ACC112 (cell line): ENCODE data around the gene C19orf85.
A peak's percentile ranks its signal among the peaks of the same experiment; 100 is the strongest.

ENCODE experiments used
- H2AFZ ChIP-seq: fragments of 200-600 bp; sonication (generic); one replicate; pipeline ENCODE4 v1.6.0; 2017; ENCODE audit warnings: antibody characterized with exemption, low read length; ENCODE audit not compliant: unreplicated experiment
- H3K27ac ChIP-seq: fragments of 200-600 bp; sonication (generic); 2 replicates; pipeline ENCODE4 v1.5.1; 2014; ENCODE audit warnings: low read depth, mild to moderate bottlenecking, antibody characterized with exemption, low read length, moderate library complexity
- H3K27me3 ChIP-seq: fragments of 200-600 bp; sonication (generic); 2 replicates; pipeline ENCODE4 v1.6.1; 2014; ENCODE audit warnings: mild to moderate bottlenecking, antibody characterized with exemption, low read length, moderate library complexity, mixed read lengths; ENCODE audit not compliant: insufficient read depth
- H3K36me3 ChIP-seq: fragments of 200-600 bp; sonication (generic); 2 replicates; pipeline ENCODE4 v1.6.1; 2016; ENCODE audit warnings: mild to moderate bottlenecking, antibody characterized with exemption, low read length, moderate library complexity, mixed read lengths; ENCODE audit not compliant: insufficient read depth
- H3K4me1 ChIP-seq: fragments of 200-600 bp; sonication (generic); one replicate; pipeline ENCODE4 v1.6.1; 2016; ENCODE audit warnings: low read length, mixed read lengths; ENCODE audit not compliant: insufficient read depth, unreplicated experiment, control insufficient read depth
- H3K4me3 ChIP-seq: fragments of 200-600 bp; sonication (generic); 2 replicates; pipeline ENCODE4 v1.5.1; 2014; ENCODE audit warnings: mild to moderate bottlenecking, low read depth, low read length
- H3K79me2 ChIP-seq: fragments of 200-600 bp; sonication (generic); one replicate; pipeline ENCODE4 v1.6.0; 2016; ENCODE audit warnings: low read length; ENCODE audit not compliant: control insufficient read depth, unreplicated experiment, insufficient read depth

C19orf85 gene

DNA sequence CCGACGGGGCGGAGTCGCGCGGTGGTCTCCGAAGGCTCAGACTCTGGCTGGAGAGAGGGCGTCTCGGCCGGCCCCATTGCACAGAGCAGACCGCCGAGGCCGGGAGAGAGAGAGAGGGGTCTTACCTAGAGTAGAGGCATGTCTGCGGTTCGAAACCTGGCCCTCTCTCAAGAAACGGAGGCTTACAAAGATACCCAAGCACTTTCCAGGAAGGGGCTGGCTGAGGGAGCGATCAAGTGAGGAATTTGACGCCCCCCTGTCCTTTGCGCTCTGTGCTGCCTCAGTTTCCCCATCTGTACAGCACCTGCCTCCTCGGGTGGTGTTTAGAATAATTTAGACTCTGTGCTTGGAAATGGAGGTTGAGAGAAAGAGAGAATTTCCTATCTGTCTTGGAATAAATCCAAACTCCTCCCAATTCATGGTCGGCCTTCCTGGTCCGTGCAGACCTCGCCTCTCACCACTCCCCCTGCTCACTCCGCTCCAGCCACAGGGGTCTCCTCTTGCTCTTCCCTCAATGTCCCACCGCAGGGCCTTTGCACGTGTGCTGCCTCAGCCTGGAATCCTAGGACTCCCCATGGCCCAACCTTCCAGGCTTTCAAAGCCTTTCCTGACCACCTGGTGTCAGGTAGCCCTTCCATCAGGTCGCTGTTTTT lies 2.5 kb downstream of the C19orf85 start:
- no peak overlapping the region for H3K27ac ChIP-seq
- H3K4me1 ChIP-seq, result peaks cover 7% of the 10 kb centered on the region
- peak overlapping the region; percentile 76 for H3K4me3 ChIP-seq
- no peaks in the 10 kb centered on the region for H3K79me2 ChIP-seq
- H2AFZ ChIP-seq, result no peak overlapping the region
- no peaks in the 10 kb centered on the region for H3K36me3 ChIP-seq
- H3K27me3 ChIP-seq, result no peaks in the 10 kb centered on the region

DNA sequence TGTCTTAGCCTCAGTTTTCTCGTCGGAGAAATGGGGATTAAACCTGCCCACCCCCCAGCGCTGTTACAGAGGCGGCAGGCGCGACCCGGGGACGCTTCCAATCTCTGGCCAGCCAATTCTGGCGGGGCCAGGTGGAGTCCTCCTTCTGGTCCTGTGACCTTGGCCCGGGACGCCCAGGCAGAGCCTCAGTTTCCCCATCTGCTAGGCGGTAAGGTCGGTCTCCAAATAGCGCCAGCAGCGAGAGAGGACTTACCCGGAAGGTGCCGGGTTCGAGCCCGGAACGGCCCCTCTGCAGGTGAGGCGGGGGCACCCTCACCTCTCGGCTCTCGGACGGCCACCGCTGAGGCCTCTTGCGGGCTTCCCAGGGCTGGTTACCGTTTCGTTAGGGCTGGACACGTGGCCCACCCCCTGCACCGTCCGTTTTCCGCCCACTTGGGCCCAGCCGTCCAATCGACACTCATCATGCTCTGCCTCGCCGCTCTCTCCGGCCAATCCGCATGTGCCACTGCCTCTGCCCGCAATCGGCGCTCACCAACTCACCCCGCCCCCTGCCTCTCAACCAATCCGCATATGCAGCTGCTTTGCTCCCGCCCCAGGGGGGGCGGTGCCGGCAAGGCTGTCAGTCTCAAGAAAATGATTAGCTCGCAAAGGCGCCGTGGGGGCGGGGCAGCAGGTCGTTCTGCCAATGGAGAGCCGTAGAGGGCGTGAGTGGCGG lies 3.1 kb downstream of the C19orf85 start, which contains the start of gene ISOC2:
Gene ISOC2, minus strand, starts transcription at position 384 of the 715 bp plus-strand sequence. CDS start 5,156 bp downstream, outside the sequence.
- Histone ChIP-seq H3K4me3 (peak within 1 kb of the TSS; percentile 93), H3K36me3 (no peaks in the 10 kb centered on the region), H3K27ac (peak within 1 kb of the TSS; percentile 72), H3K4me1 (peaks cover 7% of the 10 kb centered on the region), H3K27me3 (no peaks in the 10 kb centered on the region), H3K79me2 (no peaks in the 10 kb centered on the region), H2AFZ (no peak within 1 kb of the TSS)

DNA sequence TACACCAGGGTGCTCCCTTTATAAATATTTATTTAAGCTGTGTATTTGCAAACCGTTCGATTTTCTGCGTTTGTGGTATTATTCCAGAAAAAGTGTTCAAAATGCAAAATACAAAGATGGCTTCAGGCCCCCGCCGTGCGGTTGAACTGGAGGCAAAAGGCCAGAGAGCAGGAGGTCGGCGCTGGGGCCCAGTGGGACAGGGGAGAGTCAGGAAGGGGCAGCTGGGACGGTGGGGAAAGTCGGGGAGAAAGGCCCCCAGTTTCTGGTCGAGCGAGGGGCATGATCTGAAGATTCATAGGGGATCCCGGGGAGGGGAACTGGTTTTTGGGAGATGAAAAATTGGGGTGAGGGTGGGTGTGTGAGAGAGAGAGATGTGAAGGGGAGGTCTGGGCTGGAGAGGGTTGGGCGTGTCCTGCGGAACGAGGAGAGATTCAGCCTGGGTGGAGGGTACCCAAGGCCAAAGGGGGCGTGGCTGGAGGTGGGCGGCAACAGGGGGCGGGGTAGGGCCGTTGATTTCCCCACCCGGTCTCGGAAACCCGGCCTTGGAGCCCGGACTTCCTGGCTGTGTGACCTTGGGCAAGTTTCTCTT lies 3.8 kb downstream of the C19orf85 start:
- Histone ChIP-seq H3K27ac (peak overlapping the region; percentile 72; the same call in 1 of the 2 replicates), H3K4me1 (peaks cover 7% of the 10 kb centered on the region), H2AFZ (no peak overlapping the region)

DNA sequence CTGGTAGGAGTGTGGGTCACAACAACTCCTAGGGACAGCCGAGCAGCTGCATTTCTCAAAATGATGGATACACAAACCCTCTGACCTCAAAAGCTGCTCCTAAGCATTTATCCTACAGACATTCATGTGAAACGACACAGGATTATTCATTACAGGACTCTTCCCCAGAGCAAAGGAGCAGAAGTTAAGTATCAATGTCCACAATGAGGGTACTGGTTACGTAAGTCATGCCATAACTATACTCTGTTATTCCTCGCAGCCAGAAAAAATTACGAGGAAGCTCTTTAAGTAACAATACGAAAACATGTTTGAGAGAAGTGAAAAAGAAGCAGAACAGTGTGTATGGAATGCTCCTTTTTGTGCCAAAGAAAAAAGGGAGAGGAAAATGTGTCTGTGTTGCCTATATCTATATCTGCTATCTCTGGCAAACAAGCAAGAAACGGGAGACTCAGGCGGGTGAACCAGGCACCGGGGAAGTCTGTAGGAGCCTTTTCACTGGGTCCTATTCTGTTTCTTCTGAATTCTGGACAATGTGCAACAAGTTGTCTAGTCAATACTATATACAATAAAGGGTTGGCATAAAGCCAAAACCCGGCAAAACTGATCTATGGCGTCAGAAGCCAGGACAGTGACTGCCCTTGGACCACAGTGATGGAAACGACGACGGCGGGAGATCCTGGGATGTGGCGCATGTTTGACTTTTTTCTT lies 4.4 kb downstream of the C19orf85 start:
- Histone ChIP-seq H3K36me3 (no peaks in the 10 kb centered on the region), H3K4me1 (peaks cover 7% of the 10 kb centered on the region), H2AFZ (no peak overlapping the region), H3K27me3 (no peaks in the 10 kb centered on the region), H3K4me3 (peak overlapping the region; percentile 93), H3K79me2 (no peaks in the 10 kb centered on the region), H3K27ac (no peak overlapping the region)

More for the DNA sequence above, 3.8 kb downstream of the C19orf85 start:
- Histone ChIP-seq H3K36me3 (no peaks in the 10 kb centered on the region), H3K79me2 (no peaks in the 10 kb centered on the region), H3K27me3 (no peaks in the 10 kb centered on the region), H3K4me3 (peak overlapping the region; percentile 93)

DNA sequence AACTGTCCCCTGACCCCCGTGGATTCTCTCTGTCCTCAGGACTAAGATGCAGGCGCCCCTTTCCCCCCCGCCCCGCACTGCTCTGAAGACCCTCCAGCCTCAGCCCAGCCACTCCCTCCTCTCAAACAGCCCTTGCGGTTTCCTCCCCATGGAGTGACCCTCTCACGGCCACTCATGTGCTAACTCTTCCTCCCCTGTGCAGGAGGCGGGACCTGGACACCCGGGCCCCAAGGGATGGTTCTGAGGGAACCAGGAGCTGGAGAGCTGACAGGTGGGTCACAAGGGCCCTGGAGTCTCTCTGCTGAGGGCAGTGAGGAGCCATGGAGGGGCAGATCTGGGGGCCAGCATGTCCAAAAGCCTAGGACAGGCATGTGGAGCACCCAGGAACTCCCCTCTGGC lies 5.0 kb downstream of the C19orf85 start:
- no peaks in the 10 kb centered on the region for H3K27me3 ChIP-seq
- H3K4me3 ChIP-seq, result no peak overlapping the region
- H3K27ac ChIP-seq, result no peak overlapping the region
- no peaks in the 10 kb centered on the region for H3K79me2 ChIP-seq
- H3K4me1 ChIP-seq, result peaks cover 7% of the 10 kb centered on the region
- H2AFZ ChIP-seq, result no peak overlapping the region
- H3K36me3 ChIP-seq, result no peaks in the 10 kb centered on the region

DNA sequence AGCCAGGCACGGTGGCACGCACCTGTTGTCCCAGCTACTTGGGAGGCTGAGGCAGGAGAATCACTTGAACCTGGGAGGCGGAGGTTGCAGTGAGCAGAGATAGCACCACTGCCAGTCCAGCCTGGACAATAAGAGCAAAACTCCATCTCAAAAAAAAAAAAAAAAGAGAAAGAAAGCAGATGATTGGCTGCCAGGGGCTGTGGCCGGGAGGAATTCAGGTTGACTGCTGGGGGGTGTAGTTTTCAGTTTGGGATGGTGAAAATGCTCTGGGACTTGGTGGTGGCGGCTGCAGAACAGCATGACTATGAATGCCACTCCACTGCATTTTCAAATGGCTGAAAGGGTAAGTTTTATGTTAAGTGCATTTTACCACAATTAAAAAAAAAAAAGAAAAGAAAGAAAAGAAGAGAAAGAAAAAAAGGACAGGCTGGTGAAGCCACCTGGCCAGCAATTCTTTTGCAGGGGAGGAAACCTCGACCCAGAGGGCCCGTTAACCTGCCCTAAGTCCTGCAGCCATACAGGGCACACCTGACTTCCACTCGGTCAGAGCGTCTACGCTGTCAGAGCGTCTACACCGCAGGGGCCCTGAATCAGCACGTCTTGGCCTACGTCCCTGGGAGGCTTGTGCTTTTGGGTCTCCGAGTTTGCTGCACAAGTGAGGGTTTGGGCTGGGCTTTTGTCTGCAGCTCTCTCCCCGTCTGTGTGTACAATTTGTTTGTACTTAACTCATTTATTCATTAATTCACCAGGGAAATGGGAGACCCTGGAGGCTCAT lies 6.7 kb downstream of the C19orf85 start:
- Histone ChIP-seq H3K79me2 (no peaks in the 10 kb centered on the region), H3K36me3 (no peaks in the 10 kb centered on the region), H3K27me3 (no peaks in the 10 kb centered on the region; the same call in 1 of the 2 replicates), H3K4me1 (peaks cover 7% of the 10 kb centered on the region), H2AFZ (no peak overlapping the region), H3K4me3 (no peak overlapping the region), H3K27ac (no peak overlapping the region)

DNA sequence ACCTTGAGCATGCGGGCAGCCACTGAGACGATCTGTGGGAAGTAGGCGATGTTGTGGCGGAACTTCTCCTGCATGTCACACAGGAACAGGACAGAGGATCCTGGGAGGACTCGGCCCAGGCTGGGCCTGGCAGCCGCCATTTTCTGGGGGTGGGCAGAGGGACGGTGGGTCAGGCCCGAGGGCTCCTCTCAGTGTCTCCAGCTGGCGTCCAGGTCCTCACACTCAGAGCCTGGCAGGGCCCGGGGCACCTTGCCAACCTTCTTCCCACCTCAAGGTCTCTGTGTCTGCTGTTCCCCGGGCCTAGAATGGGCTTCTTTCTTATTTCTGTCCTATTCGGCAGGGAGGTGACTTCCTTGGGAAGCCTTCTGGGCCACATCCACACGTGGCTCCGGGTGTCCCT lies 8.2 kb downstream of the C19orf85 start:
- Histone ChIP-seq H3K4me1 (peaks cover 7% of the 10 kb centered on the region), H3K27me3 (peaks cover 12% of the 10 kb centered on the region), H3K36me3 (no peaks in the 10 kb centered on the region), H3K79me2 (no peaks in the 10 kb centered on the region), H2AFZ (no peak overlapping the region), H3K4me3 (no peak overlapping the region), H3K27ac (no peak overlapping the region)

DNA sequence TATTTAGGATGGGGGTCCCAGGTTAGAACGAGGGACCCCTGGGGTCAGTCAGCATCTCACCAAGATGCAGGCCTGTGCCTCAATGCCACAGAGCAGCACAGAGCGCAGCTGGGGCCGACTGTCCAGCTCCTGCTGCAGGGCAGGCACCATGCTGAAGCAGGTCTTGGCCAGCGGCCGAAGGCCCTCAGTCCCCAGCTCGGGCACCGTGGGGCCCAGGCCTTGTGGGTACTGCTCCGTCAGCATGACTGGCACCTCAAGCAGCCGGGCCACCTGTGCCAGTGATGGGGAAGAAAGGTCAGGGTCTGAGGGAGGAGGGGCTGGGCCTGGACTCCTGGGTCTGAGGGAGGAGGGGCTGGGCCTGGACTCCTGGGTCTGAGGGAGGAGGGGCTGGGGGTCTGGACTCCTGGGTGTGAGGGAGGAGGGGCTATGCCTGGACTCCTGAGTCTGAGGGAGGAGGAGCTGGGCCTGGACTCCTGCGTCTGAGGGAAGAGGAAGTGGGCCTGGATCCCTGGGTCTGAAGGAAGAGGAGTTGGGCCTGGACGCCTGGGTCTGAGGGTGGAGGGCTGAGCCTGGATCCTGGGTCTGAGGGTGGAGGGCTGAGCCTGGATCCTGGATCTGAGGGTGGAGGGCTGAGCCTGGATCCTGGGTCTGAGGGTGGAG lies 8.8 kb downstream of the C19orf85 start:
- no peaks in the 10 kb centered on the region for H3K36me3 ChIP-seq

DNA sequence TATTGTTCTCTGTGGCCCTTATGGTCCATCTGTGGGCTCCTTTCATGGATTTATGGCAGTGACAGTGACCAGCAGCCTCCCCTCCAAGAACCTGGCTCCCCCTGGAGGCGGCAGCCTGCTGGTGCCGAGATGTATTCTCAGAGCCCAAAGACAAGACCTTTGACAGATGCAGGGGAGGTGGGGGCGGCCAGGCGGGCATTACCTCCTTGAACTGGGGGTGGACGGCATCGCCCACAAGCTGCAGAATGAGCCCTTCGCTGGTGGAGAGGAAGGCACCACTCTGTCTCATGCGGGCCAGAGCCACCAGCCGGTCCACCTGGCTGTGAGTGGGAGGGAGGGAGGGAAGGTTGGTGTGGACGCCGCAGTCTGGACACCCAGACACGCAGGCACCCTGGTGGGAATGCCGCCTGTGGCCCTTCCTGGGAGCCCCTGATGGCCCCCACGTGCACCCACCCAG lies 9.7 kb downstream of the C19orf85 start:
- Histone ChIP-seq H3K4me1 (peaks cover 5% of the 10 kb centered on the region), H3K27ac (no peak overlapping the region), H3K4me3 (no peak overlapping the region)

More for the DNA sequence above, 8.8 kb downstream of the C19orf85 start:
- H3K79me2 ChIP-seq, result no peaks in the 10 kb centered on the region
- H3K4me1 ChIP-seq, result peaks cover 7% of the 10 kb centered on the region
- H3K4me3 ChIP-seq, result no peak overlapping the region
- H3K27me3 ChIP-seq, result peaks cover 15% of the 10 kb centered on the region
- no peak overlapping the region for H3K27ac ChIP-seq
- no peak overlapping the region for H2AFZ ChIP-seq

More for the DNA sequence above, 9.7 kb downstream of the C19orf85 start:
- H3K27me3 ChIP-seq, result peaks cover 20% of the 10 kb centered on the region
- no peak overlapping the region for H2AFZ ChIP-seq
- H3K79me2 ChIP-seq, result no peaks in the 10 kb centered on the region
- H3K36me3 ChIP-seq, result no peaks in the 10 kb centered on the region
